ENCODE data around the gene IL13RA2. TPM values are rescaled to one million over a fixed set of nuclear protein-coding genes. Genes with fewer than 3 reads are reported as not detected.
A peak's percentile ranks its signal among the peaks of the same experiment; 100 is the strongest.

IL13RA2 gene, protein sequence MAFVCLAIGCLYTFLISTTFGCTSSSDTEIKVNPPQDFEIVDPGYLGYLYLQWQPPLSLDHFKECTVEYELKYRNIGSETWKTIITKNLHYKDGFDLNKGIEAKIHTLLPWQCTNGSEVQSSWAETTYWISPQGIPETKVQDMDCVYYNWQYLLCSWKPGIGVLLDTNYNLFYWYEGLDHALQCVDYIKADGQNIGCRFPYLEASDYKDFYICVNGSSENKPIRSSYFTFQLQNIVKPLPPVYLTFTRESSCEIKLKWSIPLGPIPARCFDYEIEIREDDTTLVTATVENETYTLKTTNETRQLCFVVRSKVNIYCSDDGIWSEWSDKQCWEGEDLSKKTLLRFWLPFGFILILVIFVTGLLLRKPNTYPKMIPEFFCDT
- under 1 TPM; 0.34 to 0.95 TPM for total RNA-seq
- long read RNA-seq: 0 reads

- ATAC-seq (no peak), DNase-seq (no peak)
- intact Hi-C loops (cut with DNase I, micrococcal nuclease): no loop called here
Measured at GRCh38 chrX:115017455-115017854, at the start of gene IL13RA2. IL13RA2 (minus strand) TSS chrX:115017616; CDS start chrX:115017269, 347 bp downstream.

- ATAC-seq: no peak
Measured at GRCh38 chrX:115065304-115065703, 47.9 kb upstream of the IL13RA2 start.

GRCh38 chrX:115060013-115060412, 42.6 kb upstream of the IL13RA2 start:
- no peak for DNase-seq
- intact Hi-C loops (cut with DNase I, micrococcal nuclease): no loop called here
- no peak for ATAC-seq

More at GRCh38 chrX:115065304-115065703, 47.9 kb upstream of the IL13RA2 start:
- DNase-seq: no peak
- intact Hi-C loops (cut with DNase I, micrococcal nuclease): no loop called here

GRCh38 chrX:115058276-115058675, 40.9 kb upstream of the IL13RA2 start:
- no peak for ATAC-seq

DNA sequence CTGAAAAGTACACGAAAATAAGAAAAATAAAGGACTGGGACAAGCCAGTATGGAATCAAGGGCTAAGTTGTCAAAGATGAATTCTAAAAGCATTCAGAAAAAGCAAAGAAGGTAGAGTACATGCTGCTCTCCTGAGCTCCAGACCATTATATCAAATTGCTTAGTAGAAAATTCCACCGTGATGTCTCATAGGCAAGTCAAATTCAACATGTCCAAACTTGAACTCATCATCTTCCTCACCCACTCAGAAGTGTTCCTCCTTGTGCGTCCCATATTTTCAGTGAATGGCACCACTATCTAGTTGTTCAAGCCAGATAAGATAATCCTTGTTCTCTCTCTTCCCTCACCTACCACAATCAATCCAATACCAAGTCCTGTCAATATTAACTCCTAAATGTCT, 37.5 kb upstream of the IL13RA2 start:
- DNase-seq: no peak
- intact Hi-C loops (cut with DNase I, micrococcal nuclease): no loop called here
- ATAC-seq: no peak

More at GRCh38 chrX:115058276-115058675, 40.9 kb upstream of the IL13RA2 start:
- intact Hi-C loops (cut with DNase I, micrococcal nuclease): no loop called here
- no peak for DNase-seq

- DNase-seq (no peak), ATAC-seq (no peak)
- intact Hi-C loops (cut with DNase I, micrococcal nuclease): no loop called here
Measured at GRCh38 chrX:115053223-115053622, 35.8 kb upstream of the IL13RA2 start.

GRCh38 chrX:115047715-115048114, 30.3 kb upstream of the IL13RA2 start:
- no peak for ATAC-seq
- intact Hi-C loops (cut with DNase I, micrococcal nuclease): no loop called here
- no peak for DNase-seq

DNA sequence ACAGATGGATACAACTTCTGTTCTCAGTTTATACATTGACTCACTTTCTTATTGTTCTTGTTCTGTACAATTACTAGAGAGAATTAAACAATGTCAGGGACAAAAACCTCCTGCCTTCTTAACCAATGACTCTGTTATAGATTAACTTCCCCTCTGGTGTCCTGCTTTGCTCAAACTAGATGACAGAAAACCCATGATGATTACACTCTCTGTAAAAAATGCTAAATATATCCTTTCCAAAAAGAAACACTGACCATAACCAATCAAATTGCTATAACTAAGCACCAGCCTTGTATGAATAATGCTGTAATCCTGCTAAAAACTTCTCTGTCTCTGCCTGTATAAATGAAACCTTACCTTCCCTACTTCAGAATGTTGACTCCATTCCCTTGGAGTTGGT, 29.8 kb upstream of the IL13RA2 start:
- no peak for DNase-seq
- no peak for ATAC-seq
- intact Hi-C loops (cut with DNase I, micrococcal nuclease): no loop called here

DNA sequence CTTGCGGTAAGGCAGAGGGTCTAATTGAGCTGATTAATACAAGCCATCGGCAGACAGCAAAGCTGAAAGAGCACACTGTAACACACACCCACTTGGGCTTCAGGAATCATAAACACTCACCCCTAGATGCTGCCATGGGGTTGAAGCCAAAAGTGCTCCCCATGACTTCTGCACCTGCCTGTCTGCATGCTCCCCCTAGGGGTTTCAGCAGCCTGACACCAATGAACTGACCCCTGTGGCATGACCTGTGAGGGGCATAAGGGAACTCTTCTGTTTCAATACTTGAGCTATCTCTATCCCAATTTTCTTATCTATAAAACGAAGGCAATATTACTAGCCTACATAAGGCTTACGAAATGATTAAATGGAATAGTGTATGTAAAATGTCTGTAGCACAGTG, 23.0 kb upstream of the IL13RA2 start:
- no peak for DNase-seq
- ATAC-seq: no peak
- intact Hi-C loops (cut with DNase I, micrococcal nuclease): no loop called here

DNA sequence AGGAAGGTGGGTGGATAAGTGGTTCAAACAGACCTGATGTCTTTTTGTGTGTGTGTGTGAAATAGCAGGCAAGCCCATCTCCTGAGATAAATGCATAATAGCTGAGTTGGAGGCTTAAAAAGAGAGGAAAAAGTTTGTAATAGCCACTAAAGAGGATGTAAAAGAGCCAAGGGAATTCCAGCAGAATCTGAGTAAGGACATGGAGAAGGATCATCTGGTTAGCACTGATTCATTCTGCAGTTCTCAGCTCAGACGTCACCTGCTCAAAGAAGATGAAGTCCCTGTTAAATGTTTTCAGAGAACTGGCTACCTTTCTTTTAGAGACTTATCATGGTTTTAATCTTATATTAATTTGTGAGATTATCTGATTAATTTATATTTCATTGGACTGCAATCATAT, 21.0 kb upstream of the IL13RA2 start:
- no peak for ATAC-seq
- DNase-seq: no peak
- intact Hi-C loops (cut with DNase I, micrococcal nuclease): no loop called here

GRCh38 chrX:115036029-115036428, 18.6 kb upstream of the IL13RA2 start:
- ATAC-seq: no peak
- DNase-seq: no peak
- intact Hi-C loops (cut with DNase I, micrococcal nuclease): no loop called here

GRCh38 chrX:115031989-115032388, 14.6 kb upstream of the IL13RA2 start:
- intact Hi-C loops (cut with DNase I, micrococcal nuclease): no loop called here
- DNase-seq (no peak), ATAC-seq (no peak)

- DNase-seq: peak; percentile 16 to 57
- ATAC-seq: peak; percentile 98
- intact Hi-C loops (cut with DNase I, micrococcal nuclease): no loop called here
Measured at GRCh38 chrX:115030625-115031024, 13.2 kb upstream of the IL13RA2 start.

GRCh38 chrX:115029869-115030570, 12.6 kb upstream of the IL13RA2 start:
- ATAC-seq: peak; percentile 53
- intact Hi-C loops (cut with DNase I, micrococcal nuclease): no loop called here
- DNase-seq: no peak

DNA sequence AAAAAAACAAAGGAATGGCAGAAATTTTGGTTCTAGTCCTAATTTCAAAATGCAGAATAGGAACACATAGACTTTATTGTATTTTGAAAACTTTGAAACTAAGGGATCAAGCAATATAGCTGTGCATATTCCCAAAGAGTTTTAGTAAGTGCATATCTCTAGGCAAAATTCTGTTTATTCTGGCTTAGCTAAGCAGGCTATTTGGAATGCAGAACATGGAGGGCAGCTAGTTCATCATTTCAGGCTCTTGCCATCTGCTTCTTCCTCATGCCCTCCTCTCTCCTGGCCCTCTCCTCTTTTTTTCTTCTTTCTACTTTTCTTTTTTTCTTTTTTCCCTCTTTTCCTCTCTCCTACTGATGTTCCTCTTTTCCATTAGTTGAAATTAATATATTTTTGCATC, 12.0 kb upstream of the IL13RA2 start:
- intact Hi-C loops (cut with DNase I, micrococcal nuclease): no loop called here
- no peak for ATAC-seq
- DNase-seq: no peak

- intact Hi-C loops (cut with DNase I, micrococcal nuclease): no loop called here
- DNase-seq (no peak), ATAC-seq (no peak)
Measured at GRCh38 chrX:115023811-115024210, 6.4 kb upstream of the IL13RA2 start.

GRCh38 chrX:115023139-115023538, 5.7 kb upstream of the IL13RA2 start:
- DNase-seq: no peak
- intact Hi-C loops (cut with DNase I, micrococcal nuclease): no loop called here
- peak; percentile 95 for ATAC-seq

DNA sequence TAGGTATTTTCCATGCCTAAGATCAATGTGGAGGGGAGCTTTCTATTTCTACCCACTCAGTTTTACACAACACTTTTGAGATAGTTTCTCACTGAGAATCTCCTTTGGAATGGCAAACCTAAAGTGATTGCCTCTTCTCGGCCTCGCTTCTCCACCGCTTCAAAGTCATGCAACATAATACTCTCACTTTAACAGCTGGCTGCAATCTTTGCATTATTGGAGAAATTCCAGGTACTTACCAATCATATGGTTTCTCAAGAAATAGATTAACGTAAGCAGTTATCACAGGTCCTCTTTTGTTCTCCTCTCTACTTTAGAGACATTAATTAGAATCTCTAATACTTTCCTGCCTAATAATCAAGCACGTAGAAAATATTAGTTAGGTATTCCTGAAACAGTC, 3.7 kb upstream of the IL13RA2 start:
- intact Hi-C loops (cut with DNase I, micrococcal nuclease): no loop called here
- no peak for DNase-seq
- peak; percentile 20 for ATAC-seq

GRCh38 chrX:115018944-115019343, 1.5 kb upstream of the IL13RA2 start:
- ATAC-seq (peak; percentile 45), DNase-seq (no peak)
- intact Hi-C loops (cut with DNase I, micrococcal nuclease): no loop called here

DNA sequence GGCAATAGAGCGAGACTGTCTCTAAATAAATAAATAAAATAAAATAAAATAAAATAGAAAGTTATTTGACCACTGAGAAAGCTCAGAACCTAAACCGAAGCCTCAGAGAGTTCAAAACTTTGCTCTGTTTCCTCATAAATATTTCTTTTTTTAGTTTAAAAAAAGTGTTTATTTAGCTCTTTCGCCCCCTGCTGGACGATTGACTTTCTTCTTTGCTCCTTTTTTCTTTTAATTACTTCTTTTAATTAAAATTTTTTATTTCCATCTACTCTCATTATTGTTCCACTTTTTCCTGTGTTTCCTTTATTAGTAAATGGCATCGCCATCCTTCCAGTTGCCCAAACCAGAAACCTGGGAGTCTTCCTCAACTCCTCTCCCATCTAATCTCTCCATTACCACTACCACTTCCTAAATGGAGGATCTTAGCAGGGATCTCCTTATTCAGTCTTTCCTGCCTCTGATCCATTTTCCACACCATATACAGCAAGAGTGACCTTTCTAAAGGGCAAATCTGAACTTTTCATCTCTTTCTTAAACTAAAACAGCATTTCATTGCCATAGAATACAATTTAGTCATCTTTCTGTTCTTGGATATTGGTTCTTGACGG, 728 bp upstream of the IL13RA2 start:
- ATAC-seq (no peak), DNase-seq (peak in 1 of 2 donors; percentile 15)
- intact Hi-C loops (cut with DNase I, micrococcal nuclease): no loop called here
